ENCODE results near the gene KANSL1.

DNA sequence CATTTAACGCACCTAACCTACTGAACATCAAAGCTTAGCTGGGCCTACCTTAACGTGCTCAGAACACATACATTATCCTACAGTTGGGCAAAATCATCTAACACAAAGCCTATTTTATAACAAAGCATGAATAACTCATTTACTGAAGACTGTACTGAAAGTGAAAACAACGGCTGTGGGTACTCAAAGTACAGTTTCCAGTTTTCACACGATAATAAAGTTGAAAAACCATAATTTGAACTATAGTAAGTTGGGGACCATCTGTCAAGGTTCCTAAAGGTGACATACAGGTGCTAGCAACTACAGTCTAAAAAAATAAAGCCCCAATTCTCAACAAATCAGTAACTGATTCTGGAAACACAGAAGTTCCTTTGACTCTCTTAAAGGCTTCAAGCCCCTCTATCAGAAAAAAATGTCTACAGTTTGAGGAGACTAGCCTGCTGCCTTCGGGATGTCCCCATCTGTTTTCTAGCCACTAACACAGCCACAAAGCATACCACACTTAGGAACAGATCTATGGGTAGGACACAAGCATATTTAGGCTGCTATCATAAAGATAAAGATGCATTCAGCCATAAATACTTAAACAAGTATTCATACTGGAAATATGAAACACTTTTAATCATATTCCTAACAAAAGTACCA lies 71.3 kb downstream of the KANSL1 start:
- TF ChIP-seq CTCF (IDR thresholded peaks at IDR 0.05) (no peak), POLR2AphosphoS5 (IDR thresholded peaks at IDR 0.05) (no peak), POLR2A (IDR thresholded peaks at IDR 0.05) (no peak)

All from transverse colon (tissue), 4 donors.